Heart left ventricle (tissue), 13 donors: ENCODE data around the gene MAP3K5.

Experiments used
- POLR2A ChIP-seq, 2 donors: fragments of 450-650 bp; IDR thresholded peaks; one replicate each; pipeline ENCODE4 v1.6.1; 2017; ENCODE audit warnings: antibody characterized with exemption in 2 of 2, mild to moderate bottlenecking in 2 of 2, moderate library complexity in 2 of 2
- TF ChIP-seq, protein P1 (sequence below), 12 donors: fragments of 200-600 bp; sonication (generic) in 4 of 12; IDR thresholded peaks; one replicate each; pipeline versions ENCODE4 v1.5.0 to v1.8.0; 2018 to 2022; ENCODE audit warnings: antibody characterized with exemption in 12 of 12, mild to moderate bottlenecking in 5 of 12
- donor health status: ischemic (EF 13 %, LVEDD 7.1; RV severe dilation, severe dysfunction).
- donor health status: DM: no; HTN: yes; CAD: no.
- donor health status: DM: no; HTN: no; CAD: no.
- donor health status: ischemic (EF 25% LVEDD 6.9; RV normal size, moderate dysfunction).
- donor health status: ischemic (EF 25% LVEDD 5.7; RV mildly dilated, moderate dysfunction).
- donor health status: ischemic (EF 35%, LVEDD 5.7; RV mildly dilated, moderate dysfunction).
- donor health status: nonischemic (EF 11% LVEDD 7.7; RV severe dilation, severe dysfunction).
- donor health status: DM: yes; HTN: yes; CAD: no.
- donor health status: PGD.
- donor health status: ischemic (EF 29% LVEDD 5.4; RV normal size, mild dysfunction).
- donor health status: nonischemic (EF 23%, LVEDD 6.1; RV moderate dilation, normal function).

DNA sequence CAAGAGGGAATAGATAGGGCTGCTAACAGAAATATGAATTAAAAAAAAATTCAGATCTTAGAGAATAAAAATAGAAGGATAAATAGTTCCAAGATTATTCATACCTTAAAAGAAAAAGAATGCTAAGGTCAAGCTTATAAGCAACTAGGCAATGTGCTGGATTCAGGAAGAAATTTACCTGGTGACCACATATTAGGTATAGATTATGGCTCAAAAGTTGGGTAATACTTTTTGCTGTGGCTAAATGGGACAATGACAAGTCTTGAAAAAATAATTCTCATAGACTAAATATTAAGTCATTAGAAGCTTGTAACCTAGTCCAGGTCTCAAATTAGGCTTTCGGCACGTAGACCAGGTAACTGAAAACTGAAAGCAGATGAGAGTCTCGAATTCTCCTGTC, 17.2 kb downstream of the MAP3K5 start:
- TF ChIP-seq, protein P1, sequence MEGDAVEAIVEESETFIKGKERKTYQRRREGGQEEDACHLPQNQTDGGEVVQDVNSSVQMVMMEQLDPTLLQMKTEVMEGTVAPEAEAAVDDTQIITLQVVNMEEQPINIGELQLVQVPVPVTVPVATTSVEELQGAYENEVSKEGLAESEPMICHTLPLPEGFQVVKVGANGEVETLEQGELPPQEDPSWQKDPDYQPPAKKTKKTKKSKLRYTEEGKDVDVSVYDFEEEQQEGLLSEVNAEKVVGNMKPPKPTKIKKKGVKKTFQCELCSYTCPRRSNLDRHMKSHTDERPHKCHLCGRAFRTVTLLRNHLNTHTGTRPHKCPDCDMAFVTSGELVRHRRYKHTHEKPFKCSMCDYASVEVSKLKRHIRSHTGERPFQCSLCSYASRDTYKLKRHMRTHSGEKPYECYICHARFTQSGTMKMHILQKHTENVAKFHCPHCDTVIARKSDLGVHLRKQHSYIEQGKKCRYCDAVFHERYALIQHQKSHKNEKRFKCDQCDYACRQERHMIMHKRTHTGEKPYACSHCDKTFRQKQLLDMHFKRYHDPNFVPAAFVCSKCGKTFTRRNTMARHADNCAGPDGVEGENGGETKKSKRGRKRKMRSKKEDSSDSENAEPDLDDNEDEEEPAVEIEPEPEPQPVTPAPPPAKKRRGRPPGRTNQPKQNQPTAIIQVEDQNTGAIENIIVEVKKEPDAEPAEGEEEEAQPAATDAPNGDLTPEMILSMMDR (IDR thresholded peaks at IDR 0.05), result no peak
- TF ChIP-seq POLR2A (IDR thresholded peaks at IDR 0.05), result no peak
